Trophoblast cell (in vitro differentiated cells and primary cell): ENCODE data around the gene OR2S2.

ENCODE experiments used
- DNase-seq, 2 donors: peaks; one replicate each; pipeline ENCODE4 v3.0.0-alpha.2; 2016
- H2AFZ ChIP-seq: 2 replicates; pipeline ENCODE4 v1.6.1; 2013; ENCODE audit warnings: low read length, moderate library complexity, mild to moderate bottlenecking; ENCODE audit not compliant: insufficient read depth, poor library complexity
- H2AK5ac ChIP-seq: 2 replicates; pipeline ENCODE4 v1.6.1; 2013; ENCODE audit warnings: mild to moderate bottlenecking, low read length
- H2BK120ac ChIP-seq: 2 replicates; pipeline ENCODE4 v1.6.1; 2013; ENCODE audit warnings: low read length, mild to moderate bottlenecking, moderate library complexity; ENCODE audit not compliant: insufficient read depth, poor library complexity
- H2BK12ac ChIP-seq: 2 replicates; pipeline ENCODE4 v1.6.1; 2013; ENCODE audit warnings: mild to moderate bottlenecking, low read length, moderate library complexity
- H2BK5ac ChIP-seq: 2 replicates; pipeline ENCODE4 v1.6.1; 2013; ENCODE audit warnings: low read length, low read depth, moderate library complexity, mild to moderate bottlenecking; ENCODE audit not compliant: poor library complexity
- H3K14ac ChIP-seq: 2 replicates; pipeline ENCODE4 v1.6.1; 2013; ENCODE audit warnings: mild to moderate bottlenecking, low read length
- H3K18ac ChIP-seq: 2 replicates; pipeline ENCODE4 v1.6.1; 2013; ENCODE audit warnings: mild to moderate bottlenecking, low read length
- H3K23ac ChIP-seq: 2 replicates; pipeline ENCODE4 v1.6.1; 2013; ENCODE audit warnings: low read length
- H3K27ac ChIP-seq: 2 replicates; pipeline ENCODE4 v1.5.1; 2013; ENCODE audit warnings: low read depth, mild to moderate bottlenecking, inconsistent platforms, low read length, moderate library complexity
- H3K27me3 ChIP-seq: 2 replicates; pipeline ENCODE4 v1.6.1; 2013; ENCODE audit warnings: inconsistent platforms, mild to moderate bottlenecking, low read length, moderate library complexity; ENCODE audit not compliant: insufficient read depth
- H3K36me3 ChIP-seq, 2 experiments: 1 replicate in 1 of 2; 2 replicates in 1 of 2; pipeline ENCODE4 v1.6.1; 2013; ENCODE audit warnings: low read length in 2 of 2, mild to moderate bottlenecking in 2 of 2, moderate library complexity in 1 of 2; ENCODE audit not compliant: insufficient read depth in 2 of 2, control insufficient read depth in 1 of 2
- H3K4ac ChIP-seq: 2 replicates; pipeline ENCODE4 v1.6.1; 2013; ENCODE audit warnings: low read depth, mild to moderate bottlenecking, low read length, moderate library complexity
- H3K4me1 ChIP-seq, 2 experiments: 1 replicate in 1 of 2; 2 replicates in 1 of 2; pipeline ENCODE4 v1.6.1; 2013; ENCODE audit warnings: low read length in 2 of 2, mild to moderate bottlenecking in 2 of 2, moderate library complexity in 1 of 2; ENCODE audit not compliant: insufficient read depth in 2 of 2, control insufficient read depth in 1 of 2
- H3K4me2 ChIP-seq: 2 replicates; pipeline ENCODE4 v1.6.1; 2013; ENCODE audit warnings: inconsistent platforms, mild to moderate bottlenecking, low read length, moderate library complexity
- H3K4me3 ChIP-seq: 2 replicates; pipeline ENCODE4 v1.5.1; 2013; ENCODE audit warnings: mild to moderate bottlenecking, low read depth, low read length, inconsistent platforms
- H3K79me1 ChIP-seq: one replicate; pipeline ENCODE4 v1.6.1; 2013; ENCODE audit warnings: low read length
- H3K79me2 ChIP-seq: 2 replicates; pipeline ENCODE4 v1.6.1; 2013; ENCODE audit warnings: low read length, mild to moderate bottlenecking; ENCODE audit not compliant: control insufficient read depth, insufficient read depth, poor library complexity
- H3K9ac ChIP-seq: 2 replicates; pipeline ENCODE4 v1.6.1; 2013; ENCODE audit warnings: mild to moderate bottlenecking, low read length
- H3K9me3 ChIP-seq: 2 replicates; pipeline ENCODE4 v1.6.1; 2013; ENCODE audit warnings: low read depth, mild to moderate bottlenecking, control low read depth, inconsistent platforms, low read length; ENCODE audit not compliant: insufficient read depth
- H4K12ac ChIP-seq: 2 replicates; pipeline ENCODE4 v1.6.1; 2013; ENCODE audit warnings: low read depth, mild to moderate bottlenecking, low read length, moderate library complexity
- H4K8ac ChIP-seq: 2 replicates; pipeline ENCODE4 v1.6.1; 2013; ENCODE audit warnings: low read depth, mild to moderate bottlenecking, low read length, moderate library complexity
- H4K91ac ChIP-seq: one replicate; pipeline ENCODE4 v1.6.1; 2013; ENCODE audit warnings: low read depth, mild to moderate bottlenecking, low read length, moderate library complexity
- WGBS: extraction: QIAGEN DNeasy Blood & Tissue Kit; methylation state at CpG from one replicate; pipeline ENCODE4 v1.1.7; 2013; ENCODE audit warnings: missing lambda C conversion rate; ENCODE audit not compliant: insufficient read length, insufficient coverage; ENCODE audit errors: extremely low coverage; 5-methylcytosine and 5-hydroxymethylcytosine counted together

The OR2S2 gene

GRCh38 chr9:35911690-35912089 lies 46.3 kb downstream of the OR2S2 start:
- Histone ChIP-seq H3K18ac (no peak overlapping the region), H3K27ac (no peak overlapping the region), H3K4me3 (no peak overlapping the region), H2AFZ (no peak overlapping the region), H4K8ac (no peak overlapping the region), H3K9ac (no peak overlapping the region), H3K23ac (no peak overlapping the region), H3K14ac (no peak overlapping the region), H3K27me3 (no peaks in the 10 kb centered on the region), H3K79me2 (peaks cover 3% of the 10 kb centered on the region), H3K4me2 (no peak overlapping the region), H3K36me3 (no peaks in the 10 kb centered on the region), H4K12ac (no peak overlapping the region), H2BK12ac (no peak overlapping the region), H3K4me1 (peaks cover 32 to 42% of the 10 kb centered on the region in 2 experiments), H4K91ac (no peak overlapping the region), H2BK5ac (no peak overlapping the region), H2BK120ac (no peak overlapping the region), H3K4ac (no peak overlapping the region), H3K9me3 (peaks cover 2% of the 10 kb centered on the region), H2AK5ac (no peak overlapping the region), H3K79me1 (peaks cover 23% of the 10 kb centered on the region)
- no peak for DNase-seq
- WGBS = no CpG with 5 or more reads among the region's 10 CpGs

GRCh38 chr9:35910613-35911359 lies 47.2 kb downstream of the OR2S2 start:
- Histone ChIP-seq H3K27ac (no peak overlapping the region), H3K23ac (no peak overlapping the region), H3K79me1 (peaks cover 23% of the 10 kb centered on the region), H3K4me3 (no peak overlapping the region), H3K4ac (no peak overlapping the region), H3K18ac (no peak overlapping the region), H3K4me2 (no peak overlapping the region), H4K12ac (no peak overlapping the region), H3K27me3 (no peaks in the 10 kb centered on the region), H3K9ac (no peak overlapping the region), H2BK5ac (no peak overlapping the region), H2AK5ac (peak overlapping the region; percentile 21), H2AFZ (no peak overlapping the region), H3K79me2 (peaks cover 3% of the 10 kb centered on the region), H4K91ac (peak overlapping the region; percentile 67), H3K14ac (peak overlapping the region; percentile 1), H3K36me3 (no peaks in the 10 kb centered on the region), H4K8ac (no peak overlapping the region), H3K9me3 (peaks cover 2% of the 10 kb centered on the region), H2BK120ac (no peak overlapping the region), H3K4me1 (peaks cover 36 to 49% of the 10 kb centered on the region in 2 experiments), H2BK12ac (peak overlapping the region; percentile 4)
- no CpG with 5 or more reads among the region's 14 CpGs for WGBS
- peak; percentile 43 to 70 for DNase-seq

- no peak overlapping the region for H2AFZ ChIP-seq
- H3K36me3 ChIP-seq = no peaks in the 10 kb centered on the region
- H3K23ac ChIP-seq = no peak overlapping the region
- no peak overlapping the region for H3K27ac ChIP-seq
- H3K4me3 ChIP-seq = no peak overlapping the region
- peak overlapping the region; percentile 67 for H4K91ac ChIP-seq
- H3K9ac ChIP-seq = no peak overlapping the region
- H4K12ac ChIP-seq = no peak overlapping the region
- DNase-seq = no peak
- no peaks in the 10 kb centered on the region for H3K27me3 ChIP-seq
- peaks cover 42 to 57% of the 10 kb centered on the region in 2 experiments for H3K4me1 ChIP-seq
- peak overlapping the region; percentile 32 for H3K14ac ChIP-seq
- no peak overlapping the region for H2BK5ac ChIP-seq
- no peak overlapping the region for H3K4me2 ChIP-seq
- H3K4ac ChIP-seq = no peak overlapping the region
- no CpG with 5 or more reads among the region's 34 CpGs for WGBS
- peak overlapping the region; percentile 21 for H2AK5ac ChIP-seq
- no peak overlapping the region for H2BK120ac ChIP-seq
- H3K79me1 ChIP-seq = peaks cover 23% of the 10 kb centered on the region
- peak overlapping the region; percentile 32 for H3K18ac ChIP-seq
- peaks cover 2% of the 10 kb centered on the region for H3K9me3 ChIP-seq
- H3K79me2 ChIP-seq = peaks cover 3% of the 10 kb centered on the region
- peak overlapping the region; percentile 42 for H4K8ac ChIP-seq
- H2BK12ac ChIP-seq = peak overlapping the region; percentile 74
These were observed 48.0 kb downstream of the OR2S2 start for GRCh38 chr9:35909687-35910612.

GRCh38 chr9:35909274-35909673 lies 48.7 kb downstream of the OR2S2 start, which contains the start of gene SPAAR:
Gene SPAAR (plus strand): TSS chr9:35909490. CDS start chr9:35910464, 974 bp downstream.
- Histone ChIP-seq H3K79me2 (peaks cover 3% of the 10 kb centered on the region), H2BK12ac (peak within 1 kb of the TSS; percentile 74), H3K4me2 (peak within 1 kb of the TSS; percentile 38), H3K79me1 (peaks cover 23% of the 10 kb centered on the region), H3K36me3 (no peaks in the 10 kb centered on the region), H3K23ac (no peak within 1 kb of the TSS), H3K18ac (peak within 1 kb of the TSS; percentile 60), H2BK5ac (peak within 1 kb of the TSS; percentile 47), H3K27me3 (no peaks in the 10 kb centered on the region), H4K12ac (peak within 1 kb of the TSS; percentile 39), H3K4ac (no peak within 1 kb of the TSS), H3K9me3 (peaks cover 1% of the 10 kb centered on the region), H3K4me3 (no peak within 1 kb of the TSS), H2AFZ (peak within 1 kb of the TSS; percentile 69), H4K91ac (peak within 1 kb of the TSS; percentile 67), H4K8ac (peak within 1 kb of the TSS; percentile 59), H2BK120ac (peak within 1 kb of the TSS; percentile 82), H3K4me1 (peaks cover 42 to 58% of the 10 kb centered on the region in 2 experiments), H3K27ac (peak within 1 kb of the TSS; percentile 78), H3K14ac (peak within 1 kb of the TSS; percentile 68), H2AK5ac (peak within 1 kb of the TSS; percentile 57), H3K9ac (no peak within 1 kb of the TSS)
- DNase-seq = no peak
- WGBS = no CpG with 5 or more reads among the region's 11 CpGs
